ENCODE data around the gene ISLR2. TPM values are rescaled to one million over a fixed set of nuclear protein-coding genes. Genes with fewer than 3 reads are reported as not detected.
"Not testable (repeated sequence)": the region's sequence is repeated elsewhere in the genome, so short reads cannot be mapped to it uniquely, and the experiment has no call there.

The ISLR2 gene
- total RNA-seq, 2 experiments from 2014 or later = not detected

DNA sequence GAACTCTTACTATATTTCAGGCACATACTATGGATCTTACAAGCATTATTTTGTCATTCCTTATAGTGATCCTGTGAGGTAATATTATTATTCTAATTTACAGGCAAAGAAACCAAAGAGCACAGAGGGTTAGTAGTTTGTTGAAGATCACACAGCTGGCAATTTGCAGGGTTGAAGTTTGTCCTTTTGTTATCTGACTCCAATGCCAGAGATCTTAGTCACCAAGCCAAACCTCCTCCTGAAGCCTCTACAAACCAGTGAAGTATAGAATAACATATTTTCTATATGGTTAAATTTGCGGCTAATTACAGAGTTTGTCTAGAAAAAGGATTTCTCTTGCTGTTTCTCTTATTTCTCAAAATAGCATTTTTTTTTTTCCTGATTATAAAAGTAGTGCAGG is 11.2 kb downstream of the ISLR2 start:
- CTCF ChIA-PET = interaction anchor here (1.5 kb wide), 1 partner anchor 179 kb away, joined by 4 read pairs; no protein-coding TSS in a partner anchor
- Mint-ChIP-seq H3K27me3 (ENCODE audit: low read depth) (peaks cover 52% of the 10 kb centered on the region), H3K4me3 (no peak overlapping the region), H3K4me1 (ENCODE audit: low read depth) (peaks cover 7% of the 10 kb centered on the region), H3K9me3 (ENCODE audit: insufficient read depth) (no peaks in the 10 kb centered on the region), H3K27ac (no peak overlapping the region), H3K36me3 (ENCODE audit: low read depth) (no peaks in the 10 kb centered on the region)
- no peak for ATAC-seq
- no peak for DNase-seq
- POLR2A ChIA-PET = no interaction called here

DNA sequence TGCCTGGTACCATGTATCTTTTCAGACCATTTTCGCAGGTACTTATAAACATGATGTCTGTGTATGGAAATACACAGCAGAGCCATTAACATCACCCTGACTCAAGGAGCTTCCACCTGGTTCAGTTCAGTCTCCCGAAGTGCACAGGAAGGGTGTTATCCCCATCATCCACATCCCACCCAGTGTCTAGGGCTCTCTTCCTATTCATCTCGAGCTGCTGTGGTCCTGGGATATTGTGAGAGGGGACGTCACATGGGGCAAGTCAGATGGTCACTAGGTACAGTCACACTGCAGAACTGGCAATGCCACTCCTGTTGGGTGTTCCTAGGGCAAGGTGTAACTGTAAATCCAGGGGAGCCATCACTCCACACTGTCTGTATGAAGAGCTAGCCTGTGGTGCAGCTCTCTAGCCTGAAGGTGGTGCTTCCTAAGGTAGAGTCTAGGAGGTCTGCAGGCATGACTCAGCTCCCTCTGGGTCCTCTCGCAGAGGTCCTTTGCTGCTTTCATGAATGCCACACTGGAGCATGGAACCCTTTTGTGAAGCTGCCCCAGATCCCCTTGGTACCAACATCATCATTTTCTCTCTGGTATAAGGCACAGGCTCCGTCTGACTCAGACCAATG is 13.9 kb downstream of the ISLR2 start:
- CTCF ChIA-PET = interaction anchor here (1.2 to 1.3 kb wide), 2 partner anchors 15 to 163 kb away, joined by 4 to 6 read pairs; no protein-coding TSS in a partner anchor
- H3K36me3 Mint-ChIP-seq (ENCODE audit: low read depth) = no peaks in the 10 kb centered on the region
- DNase-seq (peak; percentile 20), ATAC-seq (no peak)
- POLR2A ChIA-PET = no interaction called here
- H3K27me3 Mint-ChIP-seq (ENCODE audit: low read depth) = peaks cover 41% of the 10 kb centered on the region
- H3K27ac Mint-ChIP-seq = no peak overlapping the region
- H3K4me3 Mint-ChIP-seq = no peak overlapping the region
- peaks cover 2% of the 10 kb centered on the region for H3K4me1 Mint-ChIP-seq (ENCODE audit: low read depth)
- no peaks in the 10 kb centered on the region for H3K9me3 Mint-ChIP-seq (ENCODE audit: insufficient read depth)

DNA sequence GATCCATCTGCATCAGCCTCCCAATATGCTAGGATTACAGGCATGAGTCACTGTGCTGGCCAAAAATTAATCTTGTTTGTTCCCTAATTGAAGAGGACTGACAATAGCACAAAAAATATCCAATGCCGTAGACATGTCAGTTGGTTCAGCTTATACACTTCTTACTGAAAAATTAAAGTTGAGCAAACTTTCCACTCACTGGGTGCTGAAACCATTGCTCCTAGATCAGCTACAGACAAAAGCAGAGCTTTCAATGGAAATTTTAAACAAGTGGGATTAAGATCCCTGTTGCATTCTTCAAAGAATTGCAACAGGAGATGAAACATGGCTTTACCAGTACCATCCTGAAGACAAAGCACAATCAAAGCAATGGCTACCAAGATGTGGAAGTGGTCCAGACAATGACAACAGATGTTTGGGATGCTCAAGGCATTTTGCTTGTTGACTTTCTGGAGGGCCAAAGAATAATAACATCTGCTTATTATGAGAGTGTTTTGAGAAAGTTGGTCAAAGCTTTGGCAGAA is 16.0 kb downstream of the ISLR2 start:
- Mint-ChIP-seq H3K4me1 (ENCODE audit: low read depth) (no peaks in the 10 kb centered on the region), H3K4me3 (no peak overlapping the region), H3K27ac (no peak overlapping the region), H3K27me3 (ENCODE audit: low read depth) (peaks cover 32% of the 10 kb centered on the region), H3K9me3 (ENCODE audit: insufficient read depth) (no peaks in the 10 kb centered on the region), H3K36me3 (ENCODE audit: low read depth) (no peaks in the 10 kb centered on the region)
- POLR2A ChIA-PET = no interaction called here
- ATAC-seq (no peak), DNase-seq (no peak)
- CTCF ChIA-PET = no interaction called here

DNA sequence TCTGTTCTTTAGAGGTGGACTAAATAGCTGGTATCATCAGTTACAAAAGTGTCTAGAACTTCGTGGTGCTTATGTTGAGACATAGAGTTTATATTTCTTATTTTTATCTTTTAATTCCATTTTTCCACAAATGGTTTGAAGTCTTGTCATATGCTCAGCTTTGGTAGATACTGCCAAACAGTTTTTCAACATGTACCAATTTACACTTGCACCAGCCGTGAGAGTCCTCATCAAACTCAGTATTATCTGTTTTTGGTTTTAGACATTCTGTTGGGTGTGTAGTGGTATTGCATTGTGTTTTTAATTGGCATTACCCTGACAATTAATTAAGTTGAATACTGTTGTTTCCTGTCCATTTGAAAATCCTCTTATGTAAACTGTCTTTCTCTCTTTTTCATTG is 16.7 kb downstream of the ISLR2 start:
- H3K27ac Mint-ChIP-seq = no peak overlapping the region
- ATAC-seq = no peak
- DNase-seq = no peak
- ChIA-PET POLR2A (no interaction called here), CTCF (interaction anchor here (0.7 to 1.5 kb wide), 2 partner anchors 93 to 160 kb away, joined by 3 to 4 read pairs; no protein-coding TSS in a partner anchor)
- peaks cover 32% of the 10 kb centered on the region for H3K27me3 Mint-ChIP-seq (ENCODE audit: low read depth)
- H3K4me3 Mint-ChIP-seq = no peak overlapping the region
- no peaks in the 10 kb centered on the region for H3K9me3 Mint-ChIP-seq (ENCODE audit: insufficient read depth)
- no peaks in the 10 kb centered on the region for H3K4me1 Mint-ChIP-seq (ENCODE audit: low read depth)
- no peaks in the 10 kb centered on the region for H3K36me3 Mint-ChIP-seq (ENCODE audit: low read depth)

DNA sequence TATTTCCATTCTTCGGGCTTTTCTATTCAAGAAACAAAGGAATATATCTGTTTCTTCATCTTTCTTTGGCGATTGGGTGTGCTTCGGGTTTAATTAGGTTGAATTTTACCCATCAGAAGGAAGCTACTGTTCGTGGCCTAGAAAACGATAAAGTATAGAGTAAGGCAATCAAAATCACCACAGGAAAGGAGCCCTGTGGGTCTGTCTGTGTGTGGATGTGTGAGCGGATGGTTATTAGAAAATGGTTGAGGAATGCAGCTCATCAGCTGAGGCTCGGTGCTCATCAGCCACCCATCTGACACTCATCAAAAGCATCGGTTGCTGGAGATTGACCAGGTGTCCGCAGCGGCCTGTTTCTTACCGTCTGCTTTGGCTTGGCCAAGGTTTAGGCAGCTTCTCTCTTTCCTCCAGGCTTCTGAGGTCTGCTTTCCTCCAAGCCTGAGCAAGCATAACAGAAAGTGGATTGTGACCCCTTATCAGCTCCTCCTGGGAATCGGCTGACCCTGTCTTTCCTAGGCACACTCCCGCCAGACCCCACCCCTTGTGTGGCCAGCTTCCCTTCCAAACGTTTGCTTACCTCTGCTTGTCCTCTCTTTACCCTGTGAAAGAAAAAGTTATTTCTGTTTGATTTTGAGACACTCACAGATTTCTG is 25.5 kb downstream of the ISLR2 start:
- Mint-ChIP-seq H3K9me3 (ENCODE audit: insufficient read depth) (no peaks in the 10 kb centered on the region), H3K4me3 (no peak overlapping the region), H3K36me3 (ENCODE audit: low read depth) (no peaks in the 10 kb centered on the region), H3K27ac (no peak overlapping the region), H3K4me1 (ENCODE audit: low read depth) (peaks cover 25% of the 10 kb centered on the region), H3K27me3 (ENCODE audit: low read depth) (peaks cover 8% of the 10 kb centered on the region)
- POLR2A ChIA-PET = no interaction called here
- ATAC-seq (no peak), DNase-seq (no peak)
- CTCF ChIA-PET = interaction anchor here (0.9 to 2.4 kb wide), 5 partner anchors 22 to 166 kb away, joined by 3 to 8 read pairs (median 5); no protein-coding TSS in a partner anchor

DNA sequence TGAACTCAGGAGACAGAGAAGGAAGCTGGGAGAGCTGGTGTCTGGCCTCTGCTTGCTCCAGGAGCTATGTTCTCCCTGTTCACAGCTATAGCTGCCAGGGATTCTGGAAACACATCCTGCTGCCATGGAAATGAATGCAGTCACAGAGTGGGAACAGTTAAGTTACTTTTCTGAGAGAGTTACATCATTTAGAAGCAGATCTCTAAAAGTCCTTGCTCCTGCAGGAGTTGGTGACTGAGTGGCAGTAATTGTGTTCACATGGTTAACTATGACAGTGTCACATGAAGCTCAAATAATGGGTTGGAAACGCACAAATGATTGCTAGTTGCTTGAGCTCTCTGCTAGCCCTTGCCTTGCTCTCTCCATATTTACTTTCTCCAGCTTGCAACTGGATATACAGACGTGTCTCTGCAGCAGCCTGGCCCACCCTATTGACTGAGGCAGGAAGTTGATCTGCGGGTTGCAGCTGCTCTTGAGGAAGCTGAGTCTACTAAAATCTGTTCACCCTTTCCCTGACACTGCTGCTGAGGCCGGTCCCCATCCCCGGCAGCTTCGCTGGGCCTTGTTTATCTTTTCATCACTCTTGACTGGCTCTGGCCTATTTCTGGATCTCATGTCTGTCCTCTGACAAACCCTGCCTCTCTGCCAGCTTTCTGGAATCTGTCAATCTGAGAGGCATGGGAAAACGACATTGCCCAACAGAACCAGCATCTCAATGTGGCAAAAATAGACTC is 26.5 kb downstream of the ISLR2 start:
- Mint-ChIP-seq H3K27ac (peak overlapping the region; percentile 60), H3K36me3 (ENCODE audit: low read depth) (no peaks in the 10 kb centered on the region), H3K4me1 (ENCODE audit: low read depth) (peaks cover 25% of the 10 kb centered on the region), H3K9me3 (ENCODE audit: insufficient read depth) (no peaks in the 10 kb centered on the region), H3K27me3 (ENCODE audit: low read depth) (peaks cover 8% of the 10 kb centered on the region), H3K4me3 (no peak overlapping the region)
- CTCF ChIA-PET = interaction anchor here (0.7 to 2.4 kb wide), 9 partner anchors 23 to 283 kb away, joined by 3 to 8 read pairs (median 3); no protein-coding TSS in a partner anchor
- DNase-seq (peak; percentile 53), ATAC-seq (peak; percentile 55)
- POLR2A ChIA-PET = interaction anchor here (1.1 kb wide), 1 partner anchor 151 kb away, joined by 3 read pairs; no protein-coding TSS in a partner anchor

DNA sequence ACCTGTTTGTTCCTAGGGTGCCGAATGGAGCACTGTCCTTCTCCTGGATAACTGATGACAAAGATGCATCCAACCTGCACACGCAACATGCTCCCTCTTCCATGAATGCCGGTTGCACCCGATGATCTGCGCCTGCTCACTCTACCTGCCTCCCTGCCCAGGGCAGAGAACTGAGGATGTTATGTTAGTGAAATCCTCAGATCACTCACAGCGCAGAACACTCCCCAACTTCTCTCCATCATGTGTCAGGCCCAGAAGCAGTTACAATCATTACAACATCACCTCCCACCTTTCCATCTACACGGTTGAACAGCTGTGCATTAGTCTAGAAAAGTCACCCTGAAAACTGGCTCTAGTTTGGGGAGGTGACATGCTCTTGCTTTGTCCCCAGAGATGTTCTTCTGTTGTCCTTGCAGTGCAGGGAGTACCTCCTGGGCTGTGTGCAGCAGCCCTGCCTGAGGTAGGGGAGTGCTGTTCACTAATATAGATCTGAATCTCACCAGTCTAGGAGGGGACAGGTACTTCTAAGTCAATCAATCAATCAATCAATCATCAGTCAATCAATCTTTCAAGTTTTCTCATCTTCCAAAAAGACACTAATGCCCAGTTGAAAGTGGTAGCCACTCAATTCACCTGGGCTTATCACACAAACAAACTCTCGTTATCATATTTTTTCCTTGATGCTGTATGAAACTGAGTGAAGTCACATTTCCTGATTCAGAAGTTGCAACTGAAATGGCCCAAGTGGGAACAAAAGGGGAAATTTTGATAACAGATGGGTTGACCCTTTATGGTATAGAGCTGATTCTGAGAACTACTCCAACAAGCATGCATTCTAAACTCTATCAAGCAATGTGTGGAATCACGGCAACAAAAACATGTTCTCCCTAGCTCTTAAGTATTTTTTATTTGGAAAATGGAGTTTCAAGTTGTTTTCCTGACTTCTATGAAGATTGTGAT is 27.8 kb downstream of the ISLR2 start:
- Mint-ChIP-seq H3K4me1 (ENCODE audit: low read depth) (peaks cover 25% of the 10 kb centered on the region), H3K4me3 (no peak overlapping the region), H3K27me3 (ENCODE audit: low read depth) (peaks cover 13% of the 10 kb centered on the region), H3K9me3 (ENCODE audit: insufficient read depth) (no peaks in the 10 kb centered on the region), H3K27ac (no peak overlapping the region), H3K36me3 (ENCODE audit: low read depth) (no peaks in the 10 kb centered on the region)
- POLR2A ChIA-PET = no interaction called here
- DNase-seq (peak; percentile 10), ATAC-seq (no peak)
- CTCF ChIA-PET = interaction anchor here (1.0 to 2.3 kb wide), 4 partner anchors 30 to 284 kb away, joined by 3 to 8 read pairs (median 3); no protein-coding TSS in a partner anchor

DNA sequence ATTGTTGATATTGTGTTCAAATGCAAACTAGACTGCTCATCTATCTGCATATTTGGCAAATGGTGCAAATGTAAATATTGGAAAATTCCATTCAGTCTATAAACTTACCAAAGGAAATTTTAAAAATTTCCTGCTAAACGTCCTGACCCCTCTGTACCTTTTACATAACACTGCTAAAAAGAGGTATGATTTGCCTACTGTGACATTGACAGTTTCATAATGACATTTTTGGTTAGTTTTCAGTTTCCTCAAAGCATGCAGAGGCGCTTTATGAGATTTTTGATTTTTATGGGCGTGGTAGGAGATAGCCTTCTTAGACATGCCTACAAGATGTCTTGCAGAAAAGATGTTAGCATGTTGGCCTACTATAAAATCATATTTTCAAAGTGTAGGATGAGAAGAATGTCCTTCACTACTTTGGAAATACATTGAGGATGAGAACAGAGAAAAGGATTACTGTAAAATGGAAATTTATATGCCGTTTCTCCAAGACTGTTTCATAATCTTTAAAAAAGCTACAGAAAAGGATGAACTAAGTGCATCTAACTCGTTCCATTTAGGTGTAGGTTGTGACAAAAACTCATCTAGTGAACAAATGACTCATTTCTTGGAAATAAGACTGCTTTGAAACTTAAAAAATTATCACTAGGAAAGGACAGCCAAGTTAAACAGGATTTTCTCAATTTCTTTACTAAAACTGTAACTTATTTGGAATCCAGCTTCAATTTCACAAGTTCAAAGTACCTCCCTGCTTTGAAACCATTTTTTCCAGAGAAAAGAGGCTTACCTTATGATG is 28.7 kb downstream of the ISLR2 start:
- DNase-seq (peak; percentile 9), ATAC-seq (no peak)
- peaks cover 25% of the 10 kb centered on the region for H3K4me1 Mint-ChIP-seq (ENCODE audit: low read depth)
- peaks cover 13% of the 10 kb centered on the region for H3K27me3 Mint-ChIP-seq (ENCODE audit: low read depth)
- H3K4me3 Mint-ChIP-seq = no peak overlapping the region
- H3K9me3 Mint-ChIP-seq (ENCODE audit: insufficient read depth) = no peaks in the 10 kb centered on the region
- ChIA-PET CTCF (interaction anchor here (1.0 to 1.1 kb wide), 3 partner anchors 15 to 162 kb away, joined by 3 to 4 read pairs (median 3); no protein-coding TSS in a partner anchor), POLR2A (no interaction called here)
- H3K27ac Mint-ChIP-seq = no peak overlapping the region
- no peaks in the 10 kb centered on the region for H3K36me3 Mint-ChIP-seq (ENCODE audit: low read depth)

DNA sequence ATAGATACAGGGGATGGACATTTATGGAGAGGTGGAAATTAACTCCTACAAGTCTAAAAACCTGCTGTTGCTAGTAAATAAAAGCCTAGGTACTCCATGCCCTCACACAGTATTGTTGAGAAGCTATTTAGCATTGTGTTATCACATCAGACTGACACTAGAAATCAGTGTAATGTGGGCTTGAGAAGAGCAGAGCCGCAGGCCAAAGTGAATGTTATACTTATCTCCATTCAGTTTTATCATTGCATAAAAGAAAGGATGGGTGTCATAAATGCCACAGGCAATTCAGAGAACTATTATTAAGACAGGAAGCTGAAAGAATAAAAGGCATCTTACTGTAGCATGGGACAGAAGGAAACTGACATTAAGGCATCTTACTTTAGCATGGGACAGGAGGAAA is 29.4 kb downstream of the ISLR2 start:
- Mint-ChIP-seq H3K36me3 (ENCODE audit: low read depth) (no peaks in the 10 kb centered on the region), H3K4me3 (no peak overlapping the region), H3K9me3 (ENCODE audit: insufficient read depth) (no peaks in the 10 kb centered on the region), H3K27ac (no peak overlapping the region), H3K27me3 (ENCODE audit: low read depth) (peaks cover 14% of the 10 kb centered on the region), H3K4me1 (ENCODE audit: low read depth) (peaks cover 25% of the 10 kb centered on the region)
- no peak for ATAC-seq
- ChIA-PET POLR2A (no interaction called here), CTCF (interaction anchor here (1.1 kb wide), 2 partner anchors 15 to 33 kb away, joined by 3 to 4 read pairs; no protein-coding TSS in a partner anchor)
- DNase-seq = peak; percentile 12

DNA sequence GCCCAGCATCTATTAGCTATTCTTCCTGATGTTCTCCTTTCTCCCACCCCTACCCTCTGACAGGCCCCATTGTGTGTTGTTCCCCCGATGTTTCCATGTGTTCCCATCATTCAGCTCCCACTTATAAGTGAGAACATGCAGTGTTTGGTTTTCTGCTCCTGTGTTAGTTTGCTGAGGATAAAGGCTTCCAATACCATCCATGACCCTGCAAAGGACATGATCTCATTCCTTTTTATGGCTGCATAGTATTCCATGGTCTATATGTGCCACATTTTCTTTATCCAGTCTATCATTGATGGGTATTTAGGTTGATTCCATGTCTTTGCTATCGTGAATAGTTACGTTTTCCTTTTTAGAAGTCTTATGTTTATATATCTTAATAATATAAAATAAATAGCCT is 30.0 kb downstream of the ISLR2 start:
- H3K4me3 Mint-ChIP-seq; H3K36me3 Mint-ChIP-seq (ENCODE audit: low read depth); DNase-seq; H3K9me3 Mint-ChIP-seq (ENCODE audit: insufficient read depth); ATAC-seq; CTCF ChIA-PET; H3K27ac Mint-ChIP-seq; POLR2A ChIA-PET: not testable (repeated sequence)
- Mint-ChIP-seq H3K27me3 (ENCODE audit: low read depth) (peaks cover 12% of the 10 kb centered on the region), H3K4me1 (ENCODE audit: low read depth) (peaks cover 25% of the 10 kb centered on the region)

All from activated CD8-positive, alpha-beta T cell treated with anti-CD3 and anti-CD28 coated beads, Interleukin-2, amount 10 ng/mL, durations not matched to agents 7 days and 5 days (primary cell).